Measurements from ENCODE around the gene AQP2.

The AQP2 gene

GRCh38 chr12:49953151-49953550 lies 2.6 kb downstream of the AQP2 start:
- ATAC-seq (replicated peaks) (no peak), DNase-seq (no peak)
- H3K4me3 Mint-ChIP-seq = no peak overlapping the region
- peaks cover 46 to 76% of the 10 kb centered on the region in 2 donors for H3K27me3 Mint-ChIP-seq
- H3K9me3 Mint-ChIP-seq = no peaks in the 10 kb centered on the region
- H3K4me1 Mint-ChIP-seq = peaks cover 5 to 18% of the 10 kb centered on the region in 2 donors
- no peaks in the 10 kb centered on the region for H3K36me3 Mint-ChIP-seq
- H3K27ac Mint-ChIP-seq = no peak overlapping the region

DNA sequence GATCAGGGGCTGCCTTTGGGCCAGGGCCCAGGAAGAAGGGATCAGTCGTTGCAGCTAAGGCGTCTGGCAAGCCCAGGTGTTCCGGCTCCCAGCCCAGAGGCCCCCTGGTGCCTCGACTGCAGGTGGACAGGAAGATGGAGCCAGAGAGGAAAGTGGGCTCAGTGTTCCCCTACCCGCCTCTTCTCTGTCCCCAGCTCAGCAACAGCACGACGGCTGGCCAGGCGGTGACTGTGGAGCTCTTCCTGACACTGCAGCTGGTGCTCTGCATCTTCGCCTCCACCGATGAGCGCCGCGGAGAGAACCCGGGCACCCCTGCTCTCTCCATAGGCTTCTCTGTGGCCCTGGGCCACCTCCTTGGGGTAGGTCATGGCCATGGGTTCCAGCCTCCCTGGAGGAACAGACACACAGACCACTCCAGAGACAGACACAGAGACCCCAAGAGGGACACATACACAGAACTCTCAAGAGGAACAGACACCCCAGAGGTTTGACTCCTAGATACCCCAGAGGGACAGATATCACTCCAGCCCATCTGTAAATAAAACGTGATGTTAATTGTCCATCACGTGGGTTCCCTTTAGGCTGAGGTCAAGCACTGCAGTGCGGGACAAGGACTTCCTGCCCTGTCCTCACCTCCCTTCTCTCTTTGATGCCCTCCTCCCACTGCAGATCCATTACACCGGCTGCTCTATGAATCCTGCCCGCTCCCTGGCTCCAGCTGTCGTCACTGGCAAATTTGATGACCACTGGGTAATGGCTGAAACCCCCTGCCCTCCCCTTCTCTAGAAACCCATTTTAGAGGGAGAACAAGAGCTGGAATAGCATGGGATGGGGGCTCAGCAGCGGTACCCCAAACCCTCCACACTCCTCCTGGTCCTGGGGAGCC lies 3.7 kb downstream of the AQP2 start:
- H3K27ac Mint-ChIP-seq = no peak overlapping the region
- H3K27me3 Mint-ChIP-seq = peaks cover 56 to 82% of the 10 kb centered on the region in 2 donors
- ATAC-seq (replicated peaks) (no peak), DNase-seq (no peak)
- H3K4me1 Mint-ChIP-seq = peaks cover 5 to 18% of the 10 kb centered on the region in 2 donors
- H3K36me3 Mint-ChIP-seq = no peaks in the 10 kb centered on the region
- no peak overlapping the region for H3K4me3 Mint-ChIP-seq
- no peaks in the 10 kb centered on the region for H3K9me3 Mint-ChIP-seq

DNA sequence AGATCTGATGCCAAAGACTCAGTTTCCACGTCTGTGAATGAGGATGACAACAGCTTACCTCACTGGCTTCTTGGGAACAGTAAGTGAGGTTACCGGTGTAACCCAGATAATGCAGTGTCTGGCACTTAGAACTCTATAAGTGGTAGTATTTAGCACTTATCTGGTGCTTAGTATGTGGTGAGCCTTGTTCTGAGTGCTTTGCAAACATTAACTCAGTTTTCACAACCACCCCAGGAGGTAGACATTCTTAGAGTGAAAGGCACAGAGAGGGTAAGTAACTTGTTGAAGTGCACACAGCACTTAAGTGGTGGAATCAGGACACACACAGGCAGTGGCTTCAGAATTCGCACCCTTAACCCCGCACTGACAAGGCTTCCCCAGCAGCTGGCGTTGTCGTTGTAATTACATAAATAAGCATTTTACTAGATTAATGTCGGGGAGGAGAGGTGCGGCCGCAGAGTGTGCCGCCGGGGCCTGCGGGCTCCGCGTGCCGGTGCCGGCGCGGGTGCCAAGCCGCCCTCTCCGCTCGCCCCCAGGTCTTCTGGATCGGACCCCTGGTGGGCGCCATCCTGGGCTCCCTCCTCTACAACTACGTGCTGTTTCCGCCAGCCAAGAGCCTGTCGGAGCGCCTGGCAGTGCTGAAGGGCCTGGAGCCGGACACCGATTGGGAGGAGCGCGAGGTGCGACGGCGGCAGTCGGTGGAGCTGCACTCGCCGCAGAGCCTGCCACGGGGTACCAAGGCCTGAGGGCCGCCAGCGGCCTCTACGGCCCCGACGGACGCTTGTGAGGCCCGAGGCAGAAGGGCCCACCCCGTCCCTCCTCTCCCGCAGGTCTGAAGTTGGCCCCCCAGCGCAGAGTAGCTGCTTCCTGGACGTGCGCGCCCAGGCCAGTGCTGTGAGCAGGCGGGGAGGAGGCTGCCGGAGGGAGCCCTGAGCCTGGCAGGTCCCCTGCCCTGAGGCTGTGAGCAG lies 4.6 kb downstream of the AQP2 start:
- Mint-ChIP-seq H3K9me3 (no peaks in the 10 kb centered on the region), H3K4me3 (no peak overlapping the region), H3K36me3 (no peaks in the 10 kb centered on the region), H3K27ac (no peak overlapping the region), H3K4me1 (peaks cover 5 to 22% of the 10 kb centered on the region in 2 donors), H3K27me3 (peaks cover 60 to 82% of the 10 kb centered on the region in 2 donors)
- no peak for DNase-seq
- ATAC-seq (replicated peaks) = peak in 1 of 2 donors; percentile 19

DNA sequence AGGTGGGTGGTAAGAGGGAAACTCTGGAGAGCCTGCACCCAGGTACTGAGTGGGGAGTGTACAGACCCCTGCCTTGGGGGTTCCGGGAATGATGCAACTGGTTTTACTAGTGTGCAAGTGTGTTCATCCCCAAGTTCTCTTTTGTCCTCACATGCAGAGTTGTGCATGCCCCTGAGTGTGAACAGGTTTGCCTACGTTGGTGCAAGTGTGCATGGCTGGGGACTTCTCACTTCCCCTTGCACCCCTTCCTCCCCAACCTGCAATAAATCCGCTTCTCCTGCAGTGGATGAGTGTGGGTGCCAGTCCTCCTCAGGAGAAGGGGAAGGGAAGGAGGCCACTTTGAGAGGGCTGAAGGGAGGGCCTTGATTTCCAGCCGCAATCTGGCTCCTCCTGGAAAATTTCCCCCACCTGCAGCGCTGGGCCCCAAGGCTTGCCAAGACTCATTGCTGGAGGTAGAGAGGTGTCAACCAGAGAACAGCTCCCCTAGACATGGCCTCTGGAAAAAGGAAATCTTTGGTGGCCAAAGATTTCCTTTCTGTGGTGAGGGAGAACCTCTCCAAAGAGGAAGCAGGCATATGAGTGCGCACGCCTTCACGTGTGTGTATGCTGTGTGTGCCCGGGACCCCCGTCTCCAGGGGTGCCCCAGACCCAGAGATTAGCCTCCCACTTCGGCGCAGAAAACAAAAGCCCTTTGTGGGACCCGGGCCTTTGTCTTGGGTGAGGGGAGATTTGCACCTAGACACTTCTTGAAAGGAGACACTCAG lies 5.5 kb downstream of the AQP2 start:
- DNase-seq (no peak), ATAC-seq (replicated peaks) (peak; percentile 23 to 26)
- H3K9me3 Mint-ChIP-seq = no peaks in the 10 kb centered on the region
- no peak overlapping the region for H3K4me3 Mint-ChIP-seq
- no peak overlapping the region for H3K27ac Mint-ChIP-seq
- H3K36me3 Mint-ChIP-seq = no peaks in the 10 kb centered on the region
- peaks cover 10 to 29% of the 10 kb centered on the region in 2 donors for H3K4me1 Mint-ChIP-seq
- H3K27me3 Mint-ChIP-seq = peaks cover 64 to 87% of the 10 kb centered on the region in 2 donors

- DNase-seq (no peak), ATAC-seq (replicated peaks) (peak; percentile 17 to 41)
- Mint-ChIP-seq H3K9me3 (no peaks in the 10 kb centered on the region), H3K27me3 (peaks cover 65 to 85% of the 10 kb centered on the region in 2 donors), H3K27ac (no peak overlapping the region), H3K36me3 (no peaks in the 10 kb centered on the region), H3K4me3 (no peak overlapping the region), H3K4me1 (peaks cover 10 to 24% of the 10 kb centered on the region in 2 donors)
Measured at GRCh38 chr12:49956663-49957569, 6.4 kb downstream of the AQP2 start.

DNA sequence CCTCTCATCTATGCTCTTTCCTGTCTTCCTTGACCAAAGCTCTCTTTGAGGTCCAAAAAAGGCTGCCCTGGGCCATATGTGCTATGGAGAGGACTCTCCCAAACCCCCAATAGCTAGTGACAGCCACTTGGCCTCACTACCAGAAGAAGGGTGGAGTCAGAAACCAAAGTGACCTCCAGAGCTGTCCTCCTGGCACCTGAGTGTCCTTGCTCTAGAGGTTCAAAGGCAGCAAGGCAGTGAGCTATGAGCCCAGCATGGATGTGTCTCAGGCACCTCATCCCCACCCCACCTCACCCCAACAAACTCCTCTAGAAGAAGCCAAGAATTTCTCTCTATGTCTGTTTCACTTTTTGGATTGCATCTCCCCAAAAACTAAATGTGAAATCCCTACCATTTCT lies 7.0 kb downstream of the AQP2 start:
- no peaks in the 10 kb centered on the region for H3K9me3 Mint-ChIP-seq

DNA sequence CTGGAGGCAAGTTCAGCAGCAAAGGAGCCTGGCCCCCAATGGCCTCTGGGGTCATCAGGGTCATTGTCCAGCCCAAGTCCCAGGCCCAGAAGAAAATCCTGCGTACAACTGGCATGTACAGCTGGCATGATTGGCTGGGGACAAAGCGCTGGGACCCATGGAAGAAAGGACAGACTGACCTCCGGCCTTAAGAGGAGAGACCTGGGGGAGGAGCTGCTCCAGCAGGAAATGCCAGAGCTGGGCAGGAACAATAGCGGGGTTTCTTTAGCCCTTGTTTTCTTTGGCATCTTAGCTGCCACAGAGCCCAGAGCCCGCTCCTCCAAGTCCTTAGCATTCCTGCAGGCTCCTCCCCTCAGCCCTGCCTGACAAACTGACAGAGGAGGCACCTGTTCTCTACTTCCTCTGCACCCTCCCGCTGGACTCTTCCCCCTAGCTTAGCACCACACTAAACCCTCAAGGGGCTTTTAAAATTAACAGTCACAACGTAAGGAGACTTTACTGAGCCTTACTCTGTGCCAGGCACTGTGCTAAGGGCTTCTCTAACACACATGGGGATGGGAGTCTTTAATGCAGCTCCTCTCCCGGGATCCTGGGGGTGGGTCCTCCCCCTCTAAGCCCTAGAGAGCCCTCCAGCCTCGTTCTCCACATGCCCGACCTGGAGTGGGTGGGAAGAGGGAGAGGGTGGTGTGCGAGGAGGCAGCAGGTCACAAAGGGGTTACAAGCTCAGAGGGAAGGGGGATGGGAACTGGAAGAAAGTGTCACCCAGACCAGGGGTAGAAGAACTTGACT lies 9.3 kb downstream of the AQP2 start:
- peaks cover 72 to 91% of the 10 kb centered on the region in 2 donors for H3K27me3 Mint-ChIP-seq
- H3K4me3 Mint-ChIP-seq = peak overlapping the region; percentile 11 to 18
- no peaks in the 10 kb centered on the region for H3K36me3 Mint-ChIP-seq
- H3K4me1 Mint-ChIP-seq = peaks cover 12 to 21% of the 10 kb centered on the region in 2 donors
- no peaks in the 10 kb centered on the region for H3K9me3 Mint-ChIP-seq
- no peak overlapping the region for H3K27ac Mint-ChIP-seq
- no peak for ATAC-seq (replicated peaks)
- no peak for DNase-seq

More for the DNA sequence above, 7.0 kb downstream of the AQP2 start:
- ATAC-seq (replicated peaks) (no peak), DNase-seq (no peak)
- peaks cover 11 to 21% of the 10 kb centered on the region in 2 donors for H3K4me1 Mint-ChIP-seq
- peaks cover 71 to 88% of the 10 kb centered on the region in 2 donors for H3K27me3 Mint-ChIP-seq
- no peaks in the 10 kb centered on the region for H3K36me3 Mint-ChIP-seq
- no peak overlapping the region for H3K4me3 Mint-ChIP-seq
- H3K27ac Mint-ChIP-seq = no peak overlapping the region

DNA sequence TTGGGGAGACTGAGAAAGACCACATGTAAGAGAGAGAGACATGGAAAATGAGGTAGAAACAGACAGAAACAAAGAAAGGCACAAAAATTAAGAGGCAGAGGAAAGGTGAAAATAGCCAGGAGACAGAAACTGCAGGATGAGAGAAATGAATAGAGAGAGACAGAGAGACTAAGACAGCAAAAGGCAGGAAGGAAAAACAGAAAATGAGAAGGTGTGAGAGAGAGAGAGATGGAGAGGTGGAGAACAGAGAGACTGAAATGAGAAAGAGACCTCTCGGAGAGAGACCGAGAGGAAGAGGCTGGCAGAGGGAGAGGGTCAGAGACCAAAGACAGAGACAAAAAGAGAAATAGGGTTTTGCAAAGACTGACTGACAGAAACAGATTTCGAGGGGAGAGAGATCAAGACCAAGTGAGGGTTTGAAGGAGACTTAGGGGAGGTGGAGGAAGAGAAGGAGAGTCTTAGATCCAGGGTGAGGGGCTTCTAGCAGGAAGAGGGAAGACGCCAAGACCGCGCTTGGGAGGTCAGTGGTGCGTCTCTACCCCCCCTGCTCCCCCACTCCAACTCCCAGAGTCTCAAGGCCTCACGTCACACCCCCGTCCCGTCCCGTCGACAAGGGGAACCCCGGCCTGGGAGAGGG lies 10.1 kb downstream of the AQP2 start:
- Mint-ChIP-seq H3K4me1 (peaks cover 12 to 21% of the 10 kb centered on the region in 2 donors), H3K36me3 (no peaks in the 10 kb centered on the region), H3K27me3 (peaks cover 71 to 88% of the 10 kb centered on the region in 2 donors), H3K27ac (peak overlapping the region; percentile 31), H3K9me3 (no peaks in the 10 kb centered on the region), H3K4me3 (peak overlapping the region; percentile 11 to 18)
- ATAC-seq (replicated peaks) (no peak), DNase-seq (no peak)

DNA sequence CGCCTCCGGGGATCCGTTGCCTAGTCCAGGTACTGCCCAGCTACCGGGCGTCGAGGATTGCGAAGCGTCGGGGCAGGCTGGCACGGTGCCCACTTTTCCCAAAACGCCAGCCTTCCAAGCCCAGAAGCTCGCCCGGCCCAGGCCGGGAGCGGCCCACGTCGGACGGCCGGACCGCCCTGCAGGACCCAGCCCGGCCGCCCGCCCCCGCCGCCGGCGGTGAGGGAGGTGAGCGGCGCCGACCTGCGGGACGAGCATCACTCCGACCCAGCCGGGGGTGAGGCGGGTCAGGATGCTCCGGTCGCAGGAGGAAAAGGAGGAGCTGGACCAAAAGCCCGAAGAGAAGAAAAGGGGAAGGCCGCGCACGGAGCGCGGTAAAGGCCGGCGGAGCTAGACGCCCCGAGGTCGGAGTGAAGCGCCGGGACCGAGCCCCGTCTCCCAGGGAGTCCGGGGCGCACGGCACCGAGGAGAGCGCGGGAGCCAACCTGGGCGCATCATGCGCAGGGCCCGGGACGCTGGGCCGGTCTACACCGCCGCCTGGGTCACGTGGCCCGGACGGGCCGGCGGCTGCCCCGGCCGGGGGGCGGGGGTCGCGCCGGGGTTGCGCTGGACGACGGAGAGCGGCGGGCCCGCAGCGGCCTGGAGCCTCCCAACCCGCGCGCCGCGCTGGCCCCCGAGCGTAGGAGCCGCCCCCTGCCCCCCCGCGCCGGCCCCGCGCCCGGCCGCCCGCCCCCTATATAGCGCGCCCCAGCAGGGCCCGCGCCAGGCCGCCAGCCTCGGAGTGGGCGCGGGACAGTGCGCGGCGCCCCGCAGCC lies 10.8 kb downstream of the AQP2 start, which contains the start of gene AQP5:
AQP5 (plus strand) TSS at position 762 of the 812 bp plus-strand sequence. CDS start 146 bp downstream, outside the sequence.
- peaks cover 75 to 88% of the 10 kb centered on the region in 2 donors for H3K27me3 Mint-ChIP-seq
- H3K4me3 Mint-ChIP-seq = peak within 1 kb of the TSS; percentile 11 to 52
- peaks cover 9 to 15% of the 10 kb centered on the region in 2 donors for H3K4me1 Mint-ChIP-seq
- ATAC-seq (replicated peaks) (peak; percentile 12 to 21), DNase-seq (no peak)
- H3K27ac Mint-ChIP-seq = peak within 1 kb of the TSS; percentile 31
- no peaks in the 10 kb centered on the region for H3K36me3 Mint-ChIP-seq
- H3K9me3 Mint-ChIP-seq = no peaks in the 10 kb centered on the region

DNA sequence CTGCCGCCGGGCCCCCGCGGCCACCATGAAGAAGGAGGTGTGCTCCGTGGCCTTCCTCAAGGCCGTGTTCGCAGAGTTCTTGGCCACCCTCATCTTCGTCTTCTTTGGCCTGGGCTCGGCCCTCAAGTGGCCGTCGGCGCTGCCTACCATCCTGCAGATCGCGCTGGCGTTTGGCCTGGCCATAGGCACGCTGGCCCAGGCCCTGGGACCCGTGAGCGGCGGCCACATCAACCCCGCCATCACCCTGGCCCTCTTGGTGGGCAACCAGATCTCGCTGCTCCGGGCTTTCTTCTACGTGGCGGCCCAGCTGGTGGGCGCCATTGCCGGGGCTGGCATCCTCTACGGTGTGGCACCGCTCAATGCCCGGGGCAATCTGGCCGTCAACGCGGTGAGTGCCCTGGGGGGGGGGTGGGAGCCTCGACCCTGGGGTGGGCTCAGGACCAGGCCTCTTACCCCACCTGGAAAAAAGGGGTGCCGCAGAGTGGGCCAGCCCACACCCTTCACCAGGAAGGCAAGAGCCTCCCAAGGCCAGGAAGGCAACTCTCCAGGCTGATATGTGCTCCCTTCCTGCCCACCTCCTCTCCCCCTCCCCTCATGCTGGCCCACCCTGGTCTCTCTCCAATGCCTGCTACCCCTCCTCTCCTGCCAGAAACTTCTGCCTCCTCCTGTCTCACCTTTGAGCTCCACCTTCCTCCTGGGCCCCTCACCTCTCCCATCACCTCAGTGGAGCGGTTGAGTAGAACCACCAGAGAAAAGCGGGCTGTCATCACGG lies 11.6 kb downstream of the AQP2 start:
- DNase-seq = no peak
- Mint-ChIP-seq H3K27ac (no peak overlapping the region), H3K4me1 (peaks cover 10 to 16% of the 10 kb centered on the region in 2 donors), H3K27me3 (peaks cover 78 to 87% of the 10 kb centered on the region in 2 donors), H3K36me3 (no peaks in the 10 kb centered on the region), H3K9me3 (no peaks in the 10 kb centered on the region), H3K4me3 (peak overlapping the region; percentile 7 to 37)
- no peak for ATAC-seq (replicated peaks)

All from stimulated activated naive B cell treated with anti-CD40 and anti-IgM and Interleukin-4, amounts not matched to agents 10 μg/mL and 1 μg/mL and 100 μg/mL, for 72 hours (primary cell).